T-helper 1 cell treated with Interleukin-12 subunit alpha and Interleukin-12 subunit beta and Interleukin-4 antibody, amounts not matched to agents 30 ng/mL and 1 ng/mL, for 36 hours (primary cell): Measurements from ENCODE around the gene DACT3. TPM values are rescaled to one million over a fixed set of nuclear protein-coding genes. Genes with fewer than 3 reads are reported as not detected.

Experiments used
- intact Hi-C: fragments of 100-400 bp; cut with micrococcal nuclease; formaldehyde crosslinking; loops from one replicate; pipeline ENCODE4 v1.15.1; 2024
- total RNA-seq: library from RNA; stranded (reverse); gene quantifications from 2 replicates; pipeline ENCODE4 v1.2.3, GENCODE V29; 2022

The DACT3 gene, protein sequence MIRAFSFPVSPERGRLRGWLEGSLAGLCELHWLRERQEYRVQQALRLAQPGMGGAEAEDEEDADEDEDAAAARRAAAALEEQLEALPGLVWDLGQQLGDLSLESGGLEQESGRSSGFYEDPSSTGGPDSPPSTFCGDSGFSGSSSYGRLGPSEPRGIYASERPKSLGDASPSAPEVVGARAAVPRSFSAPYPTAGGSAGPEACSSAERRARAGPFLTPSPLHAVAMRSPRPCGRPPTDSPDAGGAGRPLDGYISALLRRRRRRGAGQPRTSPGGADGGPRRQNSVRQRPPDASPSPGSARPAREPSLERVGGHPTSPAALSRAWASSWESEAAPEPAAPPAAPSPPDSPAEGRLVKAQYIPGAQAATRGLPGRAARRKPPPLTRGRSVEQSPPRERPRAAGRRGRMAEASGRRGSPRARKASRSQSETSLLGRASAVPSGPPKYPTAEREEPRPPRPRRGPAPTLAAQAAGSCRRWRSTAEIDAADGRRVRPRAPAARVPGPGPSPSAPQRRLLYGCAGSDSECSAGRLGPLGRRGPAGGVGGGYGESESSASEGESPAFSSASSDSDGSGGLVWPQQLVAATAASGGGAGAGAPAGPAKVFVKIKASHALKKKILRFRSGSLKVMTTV
- total RNA-seq = 1.6 and 1.9 TPM in 2 replicates

DNA sequence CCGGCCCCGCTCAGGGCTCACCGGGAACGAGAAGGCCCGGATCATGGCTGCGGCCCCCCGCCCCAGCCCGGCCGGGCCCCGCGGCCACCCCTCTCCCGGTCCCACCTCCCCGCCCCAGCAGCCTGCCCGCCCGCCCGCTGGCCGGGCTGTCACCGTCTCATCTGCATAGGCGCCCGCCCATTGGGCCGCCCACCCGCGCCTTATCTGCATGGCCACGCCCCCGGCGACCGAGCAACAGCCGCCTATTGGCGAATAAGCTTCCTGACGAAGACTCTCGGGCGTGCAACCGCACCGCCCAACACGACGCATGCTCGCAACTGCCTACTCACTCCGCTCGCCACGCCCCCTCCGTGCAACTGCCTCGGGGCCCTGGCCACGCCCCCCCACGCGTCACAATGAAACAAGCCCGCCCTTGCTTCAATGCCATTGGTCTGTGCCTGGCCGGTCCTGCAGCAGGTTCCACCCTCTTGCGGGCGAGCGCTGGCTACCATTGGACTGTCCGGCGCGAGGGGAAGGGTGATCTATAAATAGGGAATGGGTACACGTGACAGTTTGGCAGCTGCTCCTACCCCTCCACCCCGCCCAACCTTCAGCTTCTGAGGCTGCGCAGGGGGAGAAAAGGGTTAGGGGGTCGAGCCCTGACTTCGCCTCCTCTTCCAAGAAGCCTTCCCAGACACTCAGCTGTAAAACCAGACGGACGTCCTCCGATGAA is at the start of gene DACT3:
Gene DACT3 (minus strand): TSS at position 163 of the 712 bp plus-strand sequence. CDS start 118 bp downstream, at position 45.
- intact Hi-C loops = loop anchor here (1.0 to 10.0 kb wide), 11 partner anchors 17 to 944 kb away; partner anchors contain the start of genes BICRA, TMEM160 and ZC3H4

DNA sequence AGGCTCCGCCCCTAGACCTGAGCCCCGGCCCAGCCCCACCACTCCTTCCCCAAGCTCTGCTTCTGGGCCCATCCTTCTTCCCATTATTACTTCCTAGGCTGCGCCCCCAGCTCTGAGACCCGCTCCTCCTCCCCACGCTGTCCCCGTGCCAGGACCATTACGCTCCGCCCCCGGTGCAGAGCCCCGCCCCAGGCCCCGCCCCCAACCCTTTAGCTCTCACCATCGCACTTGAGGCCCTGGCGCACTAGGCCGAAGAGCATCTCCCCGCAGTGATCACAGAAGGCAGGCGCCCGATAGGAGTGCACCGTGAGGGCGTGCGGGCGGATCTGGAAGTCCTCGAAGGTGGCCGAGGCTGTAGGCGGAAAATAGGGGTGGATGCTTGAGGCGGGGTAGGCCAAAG is 49.7 kb upstream of the DACT3 start:
- intact Hi-C loops = loop anchor here (5.0 to 10.0 kb wide), 4 partner anchors 534 to 996 kb away; partner anchors contain the start of genes CCDC61 and DMWD

DNA sequence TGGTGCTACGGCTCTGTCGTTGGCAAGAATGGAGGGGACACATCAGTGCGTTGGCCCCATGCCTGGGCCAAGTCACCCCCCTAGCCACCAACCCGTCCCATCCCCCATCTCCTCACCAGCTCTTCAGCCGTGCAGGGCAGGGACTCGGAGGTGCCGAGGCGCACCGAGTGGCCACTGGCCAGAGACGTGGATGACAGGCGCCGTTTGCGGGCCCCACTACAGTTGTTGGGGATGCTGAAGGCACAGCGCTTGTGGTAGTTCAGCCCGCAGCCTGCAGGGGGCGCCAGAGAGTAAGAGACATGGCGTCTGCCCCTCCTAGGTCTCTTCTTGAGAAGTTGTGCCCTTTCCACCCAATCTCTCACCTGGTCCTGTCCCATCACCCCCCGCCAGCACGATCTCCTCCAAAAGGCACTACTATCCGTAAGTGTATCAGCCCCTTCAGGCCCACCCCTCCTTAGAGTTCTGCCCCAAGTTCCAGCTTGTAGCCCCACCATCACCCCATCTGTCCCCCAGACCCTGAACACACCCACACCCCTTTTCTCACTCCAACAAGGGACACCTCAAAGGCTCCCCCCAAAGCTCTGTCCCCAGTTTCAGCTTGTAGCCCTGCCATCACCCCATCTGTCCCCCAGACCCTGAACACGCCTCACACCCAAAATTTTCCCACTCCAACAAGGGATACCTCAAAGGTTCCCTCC is 43.5 kb upstream of the DACT3 start:
- intact Hi-C loops = loop anchor here (1.0 kb wide), 3 partner anchors 10 to 44 kb away; no protein-coding TSS in a partner anchor

DNA sequence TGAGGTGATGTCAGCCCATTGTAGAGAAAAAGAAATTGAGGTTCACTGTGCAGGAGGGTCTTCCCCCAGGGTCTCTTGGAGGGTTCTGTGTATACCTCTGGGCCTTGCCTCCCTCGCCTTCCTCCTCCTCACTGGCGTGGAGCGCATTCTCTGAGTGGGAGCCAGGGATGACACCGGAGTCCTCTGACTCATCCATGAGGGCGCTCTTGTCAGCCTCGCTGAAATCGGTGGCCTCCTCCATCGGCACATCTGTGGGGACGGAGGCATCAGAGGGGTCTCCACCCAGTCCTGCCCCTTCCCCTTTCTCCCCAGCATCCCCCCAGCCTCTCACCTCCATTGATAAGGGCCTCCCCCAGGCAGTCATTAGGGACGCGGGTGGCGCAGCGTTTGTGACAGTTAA is 39.7 kb upstream of the DACT3 start:
- intact Hi-C loops = no loop called here

DNA sequence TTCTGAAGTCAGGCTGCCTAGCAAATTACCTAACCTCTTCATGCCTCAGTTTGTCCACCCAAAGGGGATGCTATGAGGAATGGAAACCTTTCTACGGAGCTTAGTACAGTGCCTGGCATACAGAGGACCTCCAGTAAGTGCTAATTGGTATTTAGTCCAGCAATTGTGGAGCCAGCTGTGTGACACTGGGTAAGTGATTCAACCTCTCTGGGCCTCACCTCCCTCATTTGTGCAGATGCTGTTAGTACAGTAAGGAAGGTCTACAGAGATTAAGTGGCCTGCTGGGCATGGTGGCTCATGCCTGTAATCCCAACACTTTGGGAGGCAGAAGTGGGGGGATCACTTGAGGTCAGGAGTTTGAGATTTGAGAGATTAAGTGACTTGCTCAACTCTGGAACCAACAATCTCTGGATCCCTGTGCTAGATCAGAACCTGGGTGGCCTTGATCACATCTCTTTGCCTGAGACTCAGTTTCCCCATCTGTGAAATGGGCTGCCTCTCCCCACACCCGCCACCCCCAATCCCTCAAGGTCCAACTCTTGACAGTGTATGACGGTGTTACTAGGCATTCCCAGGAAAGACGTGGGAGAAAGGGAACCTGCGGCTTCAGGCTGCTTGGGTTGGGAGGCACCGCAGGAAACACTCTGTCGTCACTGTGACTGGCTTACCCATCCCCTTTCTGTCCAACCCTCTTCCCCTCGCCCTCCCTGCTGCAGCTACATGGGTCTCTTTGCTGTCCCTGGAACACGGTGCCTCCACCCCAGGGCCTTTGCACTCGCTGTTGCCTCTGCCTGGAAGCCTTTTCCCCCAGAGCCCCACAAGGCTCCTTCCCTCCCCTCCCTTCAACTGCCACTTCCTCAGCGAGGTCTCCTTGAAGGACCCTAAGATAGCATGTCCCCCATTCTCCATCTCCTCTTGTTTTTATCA is 37.7 kb upstream of the DACT3 start:
- intact Hi-C loops = no loop called here

DNA sequence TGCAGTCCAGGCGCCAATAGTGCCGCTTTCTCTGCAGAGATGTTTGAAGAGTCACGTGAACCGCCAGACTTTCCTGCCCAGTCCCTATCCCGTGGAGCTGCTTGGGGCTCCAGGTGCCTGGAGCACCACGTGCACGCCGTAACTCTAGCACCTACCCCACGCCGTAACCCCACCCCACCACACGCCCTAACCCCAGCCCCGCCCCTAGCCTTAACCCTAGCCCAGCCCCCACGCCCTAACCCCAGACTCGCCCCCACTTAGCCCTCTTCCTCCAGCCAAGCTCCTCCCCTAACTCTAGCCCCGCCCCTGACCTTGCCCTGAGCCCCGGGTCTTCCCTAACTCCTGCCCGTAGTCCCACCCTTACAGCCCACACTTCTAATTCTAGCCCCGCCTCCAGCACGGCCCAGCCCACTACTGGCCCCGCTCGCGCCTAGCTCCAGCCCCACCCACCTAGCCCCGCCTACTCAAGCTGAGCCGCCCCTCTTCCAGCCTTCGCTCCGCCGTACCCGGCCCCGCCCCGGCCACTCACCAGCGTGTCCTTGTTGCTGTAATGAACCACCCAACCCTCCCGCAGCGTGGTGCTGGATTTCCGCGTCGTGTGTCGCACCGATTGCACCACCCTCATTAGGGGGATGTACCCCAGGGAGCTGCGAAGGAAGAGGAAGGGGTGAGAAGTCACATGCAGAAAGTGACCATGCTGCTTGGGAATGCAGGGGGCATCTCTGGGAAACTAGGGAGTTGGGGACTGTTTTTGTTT is 36.4 kb upstream of the DACT3 start:
- intact Hi-C loops = no loop called here

DNA sequence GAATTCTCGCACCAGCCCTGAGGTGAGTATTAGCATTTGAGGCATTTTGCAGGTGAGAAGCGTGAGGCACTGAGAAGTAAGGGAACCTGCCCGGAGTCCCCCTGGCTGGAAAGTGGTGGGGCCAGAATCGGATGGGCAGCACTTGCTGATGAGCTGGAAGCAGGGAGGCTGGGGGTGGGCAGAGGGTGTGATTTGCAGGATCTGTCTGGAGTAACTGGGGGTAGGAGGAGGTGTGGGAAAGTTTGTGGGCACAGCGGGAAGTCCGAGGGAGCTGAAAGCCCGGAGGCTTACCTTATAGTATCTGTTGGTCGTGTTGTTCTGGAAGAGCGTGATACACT is 35.9 kb upstream of the DACT3 start:
- intact Hi-C loops = no loop called here

DNA sequence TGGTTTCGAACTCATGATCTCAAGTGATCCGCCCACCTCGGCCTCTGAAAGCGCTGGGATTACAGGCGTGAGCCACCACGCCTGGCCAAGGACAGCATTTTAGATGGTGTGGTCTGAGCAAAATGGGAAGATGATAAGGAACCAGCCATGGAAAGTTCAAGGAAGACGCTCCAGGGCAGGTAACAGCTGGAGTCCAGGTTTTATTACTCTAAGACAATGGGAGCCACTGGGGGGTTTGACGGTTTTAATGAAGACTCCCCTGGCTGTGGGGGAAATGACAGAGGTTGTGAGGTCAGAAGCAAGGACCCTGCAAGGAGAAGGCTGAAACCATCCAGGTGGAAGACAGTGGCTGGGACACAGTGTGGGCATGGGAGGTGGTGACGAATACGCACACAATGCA is 35.1 kb upstream of the DACT3 start:
- intact Hi-C loops = no loop called here

DNA sequence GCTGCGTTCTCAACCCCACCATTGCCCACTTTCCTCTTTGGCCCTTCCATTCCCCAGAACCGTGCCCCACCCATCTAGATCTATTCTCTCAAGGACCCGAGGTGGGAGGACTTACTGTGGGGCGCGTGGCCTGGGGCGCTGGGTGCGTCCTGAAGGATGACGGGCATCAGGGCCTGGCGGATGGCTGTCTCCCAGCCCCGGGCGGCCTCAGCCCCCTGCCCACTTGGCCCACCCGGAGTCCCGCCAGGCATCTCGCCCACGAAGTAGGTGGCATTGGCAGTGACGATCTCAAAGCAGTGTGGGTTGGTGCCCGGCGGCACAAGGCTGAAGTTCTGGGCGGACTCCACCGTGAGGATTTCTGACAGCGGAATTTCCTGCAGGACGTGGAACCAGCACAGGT is 32.8 kb upstream of the DACT3 start:
- intact Hi-C loops = no loop called here

DNA sequence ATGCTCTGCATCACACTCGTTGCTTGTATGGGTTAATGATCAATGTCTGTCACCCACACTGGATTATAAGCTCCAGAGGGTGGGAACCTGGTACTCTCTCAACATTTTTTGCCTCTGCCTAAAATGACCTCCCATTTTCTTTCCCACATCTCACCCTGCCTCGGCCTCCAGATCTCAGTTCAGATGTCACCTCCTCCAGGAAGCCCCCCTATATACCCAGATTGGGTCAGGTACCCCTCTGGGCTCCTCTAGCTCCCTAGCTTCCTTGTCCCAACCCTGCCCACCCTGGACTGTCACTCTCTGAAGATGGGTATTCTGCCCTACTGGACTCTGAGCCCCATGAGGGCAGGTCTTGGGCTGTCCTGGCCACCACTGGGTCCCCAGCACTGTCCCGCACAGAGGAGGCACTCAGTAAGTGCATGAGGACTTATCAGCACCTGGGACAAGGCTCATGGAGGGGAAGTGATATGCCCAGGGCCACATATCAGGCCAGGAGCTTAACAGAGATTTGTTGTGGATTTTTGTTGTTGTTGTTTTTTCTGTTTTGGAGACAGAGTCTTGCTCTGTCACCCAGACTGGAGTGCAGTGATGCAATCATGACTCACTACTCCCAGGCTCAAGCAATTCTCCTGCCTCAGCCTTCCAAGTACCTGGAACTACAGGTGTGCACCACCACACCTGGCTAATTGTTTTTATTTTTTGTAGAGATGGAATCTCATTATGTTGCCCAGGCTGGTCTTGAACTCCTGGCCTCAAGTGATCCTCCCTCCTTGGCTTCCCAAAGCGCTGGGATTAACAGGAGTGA is 32.1 kb upstream of the DACT3 start:
- intact Hi-C loops = no loop called here

DNA sequence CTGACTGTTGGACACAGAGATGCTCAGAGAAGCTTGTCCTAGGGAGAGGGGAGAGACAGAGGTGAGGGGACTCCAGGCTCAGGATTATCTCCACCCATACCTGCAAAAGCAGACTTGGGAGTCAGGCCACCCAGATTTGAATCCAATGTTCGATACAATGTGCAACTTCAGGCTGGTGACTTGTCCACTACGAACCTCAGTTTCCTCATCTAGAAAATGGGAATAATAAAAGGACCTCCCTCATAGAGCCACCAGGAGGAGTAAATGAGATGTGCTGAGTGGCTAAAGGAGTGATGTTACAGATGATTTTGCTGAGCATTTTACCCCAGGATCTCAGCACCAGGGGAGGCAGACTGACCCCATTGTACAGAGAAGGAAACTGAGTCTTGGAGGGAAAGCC is 31.0 kb upstream of the DACT3 start:
- intact Hi-C loops = no loop called here

DNA sequence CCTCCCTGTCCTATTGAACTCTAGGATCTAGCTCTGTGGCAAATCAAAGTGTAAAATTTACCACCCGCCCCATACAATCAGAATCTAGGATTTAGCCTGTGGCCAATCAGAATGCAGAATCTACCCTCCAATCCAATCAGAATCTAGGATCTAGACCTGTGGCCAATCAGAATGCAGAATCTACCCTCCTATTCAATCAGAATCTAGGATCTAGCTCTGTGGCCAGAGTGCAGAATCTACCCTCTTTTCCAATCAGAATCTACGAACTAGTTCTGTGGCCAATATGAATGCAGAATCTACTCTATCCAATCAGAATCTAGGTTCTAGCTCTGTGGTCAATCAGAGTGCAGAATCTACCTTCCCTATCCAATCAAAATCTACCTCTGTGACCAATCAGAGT is 30.1 kb upstream of the DACT3 start:
- intact Hi-C loops = no loop called here

DNA sequence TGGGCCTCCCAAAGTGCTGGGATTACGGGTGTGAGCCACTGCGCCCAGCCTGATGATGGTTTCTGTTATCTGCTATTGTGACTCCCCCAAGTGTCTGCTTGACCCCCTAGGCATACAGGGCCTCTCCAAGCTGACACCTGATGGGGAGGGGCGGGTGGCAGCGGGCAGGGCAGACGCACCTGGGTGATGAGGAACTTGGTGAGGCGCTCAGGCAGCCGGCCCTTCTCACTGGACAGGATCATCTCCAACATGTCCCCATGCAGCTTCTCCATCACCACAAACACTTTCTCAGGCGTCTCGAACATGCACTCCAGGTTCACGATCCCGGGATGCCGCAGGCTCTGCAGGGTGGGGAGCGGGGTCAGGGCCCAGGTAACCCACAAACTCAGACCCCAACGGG is 28.4 kb upstream of the DACT3 start:
- intact Hi-C loops = no loop called here

DNA sequence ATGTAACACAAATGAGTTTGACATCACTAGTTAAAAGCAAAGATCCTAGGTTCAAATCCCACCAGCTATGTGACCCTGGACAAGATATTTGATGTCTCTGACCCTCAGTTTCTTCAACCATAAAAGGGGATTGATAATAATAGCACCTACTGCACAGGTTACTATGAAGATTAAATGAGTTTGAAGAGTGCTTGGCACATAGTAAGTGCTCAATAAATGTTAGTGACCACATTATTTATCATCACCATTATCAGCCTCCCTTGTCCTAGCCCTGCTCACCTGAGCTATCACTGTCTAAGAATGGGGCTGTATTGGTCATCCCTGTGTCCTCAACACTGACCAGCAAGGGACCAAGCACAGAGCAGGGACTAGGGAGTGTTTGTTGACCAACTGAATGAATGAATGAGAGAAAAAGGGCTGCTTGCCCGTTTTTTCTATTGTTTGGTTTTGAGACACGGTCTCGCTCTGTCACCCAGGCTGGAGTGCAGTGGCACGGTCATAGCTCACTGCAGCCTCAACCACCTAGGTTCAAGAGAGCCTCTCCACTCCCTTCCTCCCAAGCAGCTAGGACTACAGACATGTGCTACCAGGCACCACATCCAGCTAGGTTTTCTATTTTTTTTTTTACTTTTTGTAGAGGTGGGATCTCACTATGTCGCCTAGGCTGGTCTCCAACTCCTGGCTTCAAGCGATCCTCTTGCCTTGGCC is 26.6 kb upstream of the DACT3 start:
- intact Hi-C loops = no loop called here

DNA sequence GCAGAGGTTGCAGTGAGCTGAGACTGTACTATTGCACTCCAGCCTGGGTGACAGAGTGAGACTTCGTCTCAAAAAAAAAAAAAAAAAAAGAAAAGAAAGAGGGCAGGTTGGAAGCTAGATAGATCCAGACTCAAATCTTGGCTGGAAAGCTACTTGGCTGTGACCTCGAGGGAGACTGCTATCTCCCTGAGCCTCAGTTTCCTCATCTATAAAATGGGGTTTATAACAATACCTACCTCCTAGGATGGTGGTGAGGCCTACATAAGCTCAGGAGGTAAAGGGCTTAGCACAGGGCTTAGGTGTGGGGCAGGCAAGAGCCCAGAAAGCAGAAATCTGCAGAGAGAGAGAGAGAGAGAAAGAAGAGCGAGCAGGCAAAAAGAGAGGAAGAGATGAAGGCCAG is 24.2 kb upstream of the DACT3 start:
- intact Hi-C loops = no loop called here

DNA sequence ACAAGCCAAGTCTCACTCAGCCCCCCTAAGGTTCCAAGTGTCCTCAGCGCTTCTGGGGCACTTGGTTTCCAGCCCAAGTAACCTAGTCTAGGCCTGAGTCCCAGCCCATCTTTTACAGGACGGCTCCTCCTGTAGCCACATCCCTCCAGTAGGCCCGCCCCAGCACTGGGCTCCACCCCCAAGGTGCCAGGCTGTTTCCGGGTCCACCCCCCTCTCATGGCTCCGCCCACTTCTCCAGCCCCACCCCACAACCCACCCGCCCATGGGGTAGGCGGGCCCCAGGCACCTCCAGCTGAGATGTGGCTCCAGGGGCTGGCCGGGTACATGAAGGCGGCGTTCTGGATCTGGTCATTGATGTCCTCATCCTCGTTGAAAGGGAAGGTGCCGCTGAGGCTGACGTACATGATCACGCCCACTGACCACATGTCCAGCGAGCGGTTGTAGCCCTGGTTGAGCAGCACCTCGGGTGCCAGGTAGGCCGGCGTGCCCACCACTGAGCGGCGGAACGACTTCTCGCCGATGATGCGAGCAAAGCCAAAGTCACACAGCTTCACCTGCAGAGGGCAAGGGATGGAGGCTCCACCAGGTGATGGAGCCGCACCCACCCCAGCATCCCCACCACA is 17.2 kb upstream of the DACT3 start:
- intact Hi-C loops = loop anchor here (1.0 kb wide), 3 partner anchors 17 to 44 kb away; partner anchors contain the start of gene DACT3

DNA sequence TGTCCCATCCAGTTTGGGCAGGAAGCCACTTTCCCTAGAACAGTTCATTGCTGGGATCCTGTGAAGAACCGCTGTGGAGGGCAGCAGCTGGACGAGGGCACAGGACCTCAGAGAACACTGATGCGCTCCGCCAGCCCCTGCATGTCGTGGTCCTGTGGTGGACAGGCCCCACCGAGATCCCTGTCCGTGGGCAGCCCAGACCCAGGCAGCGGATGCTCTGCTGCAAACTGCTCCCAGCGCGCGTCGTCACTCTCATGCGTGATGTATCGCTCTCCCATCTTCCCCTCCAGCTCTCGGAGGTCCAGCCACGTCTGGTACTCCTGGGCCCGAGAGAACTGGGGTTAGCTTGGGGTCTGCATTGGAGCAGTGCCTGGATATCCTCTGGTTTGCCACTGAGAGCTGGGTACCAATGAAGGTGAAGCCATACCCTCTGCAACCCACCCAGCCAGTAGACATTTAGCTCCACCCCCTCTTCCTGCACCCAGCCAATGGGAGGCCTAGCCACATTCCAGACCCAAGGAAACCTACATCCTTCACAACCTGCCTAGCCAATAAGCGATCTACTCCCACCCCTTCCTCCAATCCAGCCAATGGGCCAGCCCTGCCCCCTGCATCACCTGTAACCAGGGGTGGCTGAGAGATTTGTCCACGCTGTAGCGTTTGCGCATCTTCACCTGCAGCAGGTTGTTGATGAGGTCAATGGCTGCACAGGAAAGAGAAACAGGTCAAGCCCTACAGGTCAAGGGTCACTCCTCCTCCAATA is 13.6 kb upstream of the DACT3 start:
- intact Hi-C loops = no loop called here
